Smooth muscle cell (in vitro differentiated cells): Measurements from ENCODE around the gene ARRDC5. TPM values are rescaled to one million over a fixed set of nuclear protein-coding genes. Genes with fewer than 3 reads are reported as not detected.
A peak's percentile ranks its signal among the peaks of the same experiment; 100 is the strongest.
"Not testable (repeated sequence)": the region's sequence is repeated elsewhere in the genome, so short reads cannot be mapped to it uniquely, and the experiment has no call there.

ENCODE experiments used
- DNase-seq: peaks from one replicate; lab custom pipeline; 2025; ENCODE audit not compliant: unreplicated experiment; lab: John Stamatoyannopoulos, UW
- H2AFZ ChIP-seq: fragments of 200-600 bp; sonication (generic); 2 replicates; pipeline ENCODE4 v1.6.0; 2016; ENCODE audit warnings: antibody characterized with exemption, low read depth, mild to moderate bottlenecking
- H3F3A ChIP-seq: fragments of 200-600 bp; sonication (generic); 2 replicates; pipeline ENCODE4 v1.6.0; 2017; ENCODE audit warnings: antibody characterized with exemption, low read depth
- H3K27ac ChIP-seq: fragments of 200-600 bp; sonication (generic); 2 replicates; pipeline ENCODE4 v1.5.1; 2016; ENCODE audit warnings: low read depth, mild to moderate bottlenecking
- H3K27me3 ChIP-seq: fragments of 200-600 bp; sonication (generic); 2 replicates; pipeline ENCODE4 v1.6.1; 2016; ENCODE audit warnings: low read depth, mild to moderate bottlenecking
- H3K36me3 ChIP-seq: fragments of 200-600 bp; sonication (generic); 2 replicates; pipeline ENCODE4 v1.5.1; 2016; ENCODE audit warnings: low read depth
- H3K4me1 ChIP-seq: fragments of 200-600 bp; sonication (generic); 2 replicates; pipeline ENCODE4 v1.5.1; 2016; ENCODE audit warnings: low read depth
- H3K4me2 ChIP-seq: fragments of 200-600 bp; sonication (generic); 2 replicates; pipeline ENCODE4 v1.6.0; 2016; ENCODE audit warnings: mild to moderate bottlenecking
- H3K4me3 ChIP-seq: fragments of 200-600 bp; sonication (generic); 2 replicates; pipeline ENCODE4 v1.5.1; 2016; ENCODE audit warnings: mild to moderate bottlenecking
- H3K79me2 ChIP-seq: fragments of 200-600 bp; sonication (generic); 2 replicates; pipeline ENCODE4 v1.6.0; 2016; ENCODE audit warnings: low read depth, mild to moderate bottlenecking
- H3K9ac ChIP-seq: fragments of 200-600 bp; sonication (generic); 2 replicates; pipeline ENCODE4 v1.6.0; 2016; ENCODE audit warnings: low read depth
- H3K9me3 ChIP-seq: fragments of 200-600 bp; sonication (generic); replicated peaks from 2 replicates; pipeline ENCODE4 v1.5.1; 2016; ENCODE audit warnings: low read depth
- H4K20me1 ChIP-seq: fragments of 200-600 bp; sonication (generic); 2 replicates; pipeline ENCODE4 v1.6.0; 2016; ENCODE audit warnings: low read depth
- WGBS: methylation state at CpG from one replicate; pipeline ENCODE4 v1.1.7; 2016; ENCODE audit warnings: low lambda C conversion rate; 5-methylcytosine and 5-hydroxymethylcytosine counted together
- polyA plus RNA-seq: library from polyadenylated mRNA; unstranded; fragments of >200 nt; fragmentation: Nextera tagmentation; extraction: Ambion mirVana; gene quantifications from 2 replicates; pipeline ENCODE4 v1.2.1, GENCODE V29; 2016
- total RNA-seq: library from RNA; depleted of rRNA; stranded (reverse); fragments of >200 nt; gene quantifications from 2 replicates; pipeline ENCODE4 v1.2.3, GENCODE V29; 2014
- TF ChIP-seq, protein P1 (sequence below): fragments of 200-600 bp; sonication (generic); IDR thresholded peaks from 2 replicates; pipeline ENCODE4 v1.5.1; 2017; ENCODE audit warnings: borderline replicate concordance, mild to moderate bottlenecking, antibody characterized with exemption; ENCODE audit not compliant: insufficient read depth, poor library complexity, severe bottlenecking

The ARRDC5 gene
- total and polyA plus RNA-seq, 2 experiments from 2014 or later = not detected

- no peaks in the 10 kb centered on the region for H3K9me3 ChIP-seq
- H3F3A ChIP-seq = peaks cover 15% of the 10 kb centered on the region
- TF ChIP-seq, protein P1, sequence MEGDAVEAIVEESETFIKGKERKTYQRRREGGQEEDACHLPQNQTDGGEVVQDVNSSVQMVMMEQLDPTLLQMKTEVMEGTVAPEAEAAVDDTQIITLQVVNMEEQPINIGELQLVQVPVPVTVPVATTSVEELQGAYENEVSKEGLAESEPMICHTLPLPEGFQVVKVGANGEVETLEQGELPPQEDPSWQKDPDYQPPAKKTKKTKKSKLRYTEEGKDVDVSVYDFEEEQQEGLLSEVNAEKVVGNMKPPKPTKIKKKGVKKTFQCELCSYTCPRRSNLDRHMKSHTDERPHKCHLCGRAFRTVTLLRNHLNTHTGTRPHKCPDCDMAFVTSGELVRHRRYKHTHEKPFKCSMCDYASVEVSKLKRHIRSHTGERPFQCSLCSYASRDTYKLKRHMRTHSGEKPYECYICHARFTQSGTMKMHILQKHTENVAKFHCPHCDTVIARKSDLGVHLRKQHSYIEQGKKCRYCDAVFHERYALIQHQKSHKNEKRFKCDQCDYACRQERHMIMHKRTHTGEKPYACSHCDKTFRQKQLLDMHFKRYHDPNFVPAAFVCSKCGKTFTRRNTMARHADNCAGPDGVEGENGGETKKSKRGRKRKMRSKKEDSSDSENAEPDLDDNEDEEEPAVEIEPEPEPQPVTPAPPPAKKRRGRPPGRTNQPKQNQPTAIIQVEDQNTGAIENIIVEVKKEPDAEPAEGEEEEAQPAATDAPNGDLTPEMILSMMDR = no peak
- H3K9ac ChIP-seq = peak overlapping the region; percentile 86
- no peaks in the 10 kb centered on the region for H3K27me3 ChIP-seq
- H3K79me2 ChIP-seq = peaks cover 49% of the 10 kb centered on the region
- H4K20me1 ChIP-seq = peaks cover 49% of the 10 kb centered on the region
- WGBS = 7% methylated on average over 22 of the region's 22 CpGs
- no peaks in the 10 kb centered on the region for H3K36me3 ChIP-seq
- peak; percentile 22 for DNase-seq
- peak overlapping the region; percentile 96 for H3K4me3 ChIP-seq
- peaks cover 3% of the 10 kb centered on the region for H3K4me1 ChIP-seq
- H2AFZ ChIP-seq = peak overlapping the region; percentile 69
- H3K27ac ChIP-seq = peak overlapping the region; percentile 73
- H3K4me2 ChIP-seq = peak overlapping the region; percentile 98
These were observed 35.9 kb downstream of the ARRDC5 start for GRCh38 chr19:4866595-4867424.

- peaks cover 37% of the 10 kb centered on the region for H3K79me2 ChIP-seq
- DNase-seq = no peak
- no peak overlapping the region for H2AFZ ChIP-seq
- no peaks in the 10 kb centered on the region for H3K36me3 ChIP-seq
- H3F3A ChIP-seq = no peaks in the 10 kb centered on the region
- H3K4me1 ChIP-seq = no peaks in the 10 kb centered on the region
- H3K27me3 ChIP-seq = no peaks in the 10 kb centered on the region
- H4K20me1 ChIP-seq = peaks cover 81% of the 10 kb centered on the region
- no peak overlapping the region for H3K27ac ChIP-seq
- TF ChIP-seq, protein P1 = no peak
- no peak overlapping the region for H3K4me2 ChIP-seq
- WGBS = 71% methylated on average over 10 of the region's 10 CpGs
- no peak overlapping the region for H3K9ac ChIP-seq
- no peak overlapping the region for H3K4me3 ChIP-seq
- H3K9me3 ChIP-seq = no peaks in the 10 kb centered on the region
These were observed 41.5 kb downstream of the ARRDC5 start for GRCh38 chr19:4861147-4861546.

- Histone ChIP-seq H3F3A (no peaks in the 10 kb centered on the region), H3K9me3 (no peaks in the 10 kb centered on the region), H3K36me3 (no peaks in the 10 kb centered on the region), H3K4me1 (no peaks in the 10 kb centered on the region), H3K4me2 (no peak overlapping the region), H2AFZ (no peak overlapping the region), H4K20me1 (peaks cover 77% of the 10 kb centered on the region), H3K9ac (no peak overlapping the region), H3K27me3 (no peaks in the 10 kb centered on the region), H3K4me3 (no peak overlapping the region), H3K27ac (no peak overlapping the region), H3K79me2 (peaks cover 24% of the 10 kb centered on the region)
- TF ChIP-seq, protein P1 = no peak
- whole genome bisulfite sequencing = 98% methylated on average over 11 of the region's 11 CpGs
- no peak for DNase-seq
These were observed 43.0 kb downstream of the ARRDC5 start for GRCh38 chr19:4859697-4860096.

GRCh38 chr19:4856468-4856867 lies 46.2 kb downstream of the ARRDC5 start:
- H3K36me3 ChIP-seq, H2AFZ ChIP-seq, H3K9ac ChIP-seq, H3K4me2 ChIP-seq, DNase-seq, H3K79me2 ChIP-seq, H3K4me1 ChIP-seq, H3K4me3 ChIP-seq, H3K9me3 ChIP-seq, H3K27me3 ChIP-seq, H3K27ac ChIP-seq, H3F3A ChIP-seq: not testable (repeated sequence)
- H4K20me1 ChIP-seq = peaks cover 48% of the 10 kb centered on the region
- 95% methylated on average over 12 of the region's 12 CpGs for WGBS

DNA sequence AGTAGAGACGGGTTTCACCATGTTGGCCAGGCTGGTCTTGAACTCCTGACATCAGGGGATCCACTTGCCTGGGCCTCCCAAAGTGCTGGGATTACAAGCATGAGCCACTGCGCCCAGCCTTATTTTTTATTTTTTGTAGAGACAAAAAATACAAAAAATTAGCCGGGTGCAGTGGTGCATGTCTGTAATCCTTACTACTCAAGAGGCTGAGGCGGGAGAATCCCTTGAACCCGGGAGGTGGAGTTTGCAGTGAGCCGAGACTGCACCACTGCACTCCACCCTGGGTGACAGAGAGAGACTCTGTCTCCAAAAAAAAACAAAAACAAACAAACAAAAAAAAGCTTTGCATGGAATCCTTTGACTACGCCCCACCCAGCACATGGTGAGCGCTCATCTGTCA lies 49.2 kb downstream of the ARRDC5 start:
- H2AFZ ChIP-seq, H3K4me1 ChIP-seq, H3K36me3 ChIP-seq, H3K4me2 ChIP-seq, H3F3A ChIP-seq, H3K27me3 ChIP-seq, H3K9ac ChIP-seq, H3K9me3 ChIP-seq, H3K79me2 ChIP-seq, H3K4me3 ChIP-seq, DNase-seq, H3K27ac ChIP-seq: not testable (repeated sequence)
- H4K20me1 ChIP-seq = peaks cover 36% of the 10 kb centered on the region
- 96% methylated on average over 8 of the region's 8 CpGs for WGBS
